22Rv1 (cell line): ENCODE results near the gene LRRC17.

ENCODE experiments used
- H3K27ac ChIP-seq: fragments of 450-650 bp; 2 replicates; pipeline ENCODE4 v1.5.1; 2017
- ZFX ChIP-seq: fragments of 450-650 bp; IDR thresholded peaks from 2 replicates; pipeline ENCODE4 v1.6.1; 2017; ENCODE audit warnings: antibody characterized with exemption, borderline replicate concordance
- TF ChIP-seq, protein P1 (sequence below): fragments of 450-650 bp; IDR thresholded peaks from 2 replicates; pipeline ENCODE4 v1.5.1; 2017; ENCODE audit warnings: mild to moderate bottlenecking

LRRC17 gene

DNA sequence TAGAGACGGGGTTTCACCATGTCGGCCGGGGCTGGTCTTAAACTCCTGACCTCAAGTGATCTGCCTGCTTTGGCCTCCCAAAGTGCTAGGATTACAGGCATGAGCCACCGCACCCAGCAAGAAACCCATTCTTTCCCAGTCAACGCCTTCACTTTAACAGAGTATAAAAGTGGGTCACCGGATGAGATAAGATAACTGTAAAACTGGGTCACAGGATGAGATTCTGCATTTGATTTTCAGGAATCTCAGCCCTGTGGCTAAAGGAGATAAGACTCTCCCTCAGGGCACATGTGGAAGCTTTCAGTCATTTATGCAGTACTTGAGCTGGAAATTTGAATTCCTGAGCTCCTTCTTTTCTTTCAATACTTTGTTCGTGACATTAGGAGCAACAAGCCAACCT lies 70.8 kb downstream of the LRRC17 start:
- TF ChIP-seq, protein P1, sequence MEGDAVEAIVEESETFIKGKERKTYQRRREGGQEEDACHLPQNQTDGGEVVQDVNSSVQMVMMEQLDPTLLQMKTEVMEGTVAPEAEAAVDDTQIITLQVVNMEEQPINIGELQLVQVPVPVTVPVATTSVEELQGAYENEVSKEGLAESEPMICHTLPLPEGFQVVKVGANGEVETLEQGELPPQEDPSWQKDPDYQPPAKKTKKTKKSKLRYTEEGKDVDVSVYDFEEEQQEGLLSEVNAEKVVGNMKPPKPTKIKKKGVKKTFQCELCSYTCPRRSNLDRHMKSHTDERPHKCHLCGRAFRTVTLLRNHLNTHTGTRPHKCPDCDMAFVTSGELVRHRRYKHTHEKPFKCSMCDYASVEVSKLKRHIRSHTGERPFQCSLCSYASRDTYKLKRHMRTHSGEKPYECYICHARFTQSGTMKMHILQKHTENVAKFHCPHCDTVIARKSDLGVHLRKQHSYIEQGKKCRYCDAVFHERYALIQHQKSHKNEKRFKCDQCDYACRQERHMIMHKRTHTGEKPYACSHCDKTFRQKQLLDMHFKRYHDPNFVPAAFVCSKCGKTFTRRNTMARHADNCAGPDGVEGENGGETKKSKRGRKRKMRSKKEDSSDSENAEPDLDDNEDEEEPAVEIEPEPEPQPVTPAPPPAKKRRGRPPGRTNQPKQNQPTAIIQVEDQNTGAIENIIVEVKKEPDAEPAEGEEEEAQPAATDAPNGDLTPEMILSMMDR: no peak
- no peak for TF ChIP-seq ZFX
- no peak overlapping the region for H3K27ac ChIP-seq

DNA sequence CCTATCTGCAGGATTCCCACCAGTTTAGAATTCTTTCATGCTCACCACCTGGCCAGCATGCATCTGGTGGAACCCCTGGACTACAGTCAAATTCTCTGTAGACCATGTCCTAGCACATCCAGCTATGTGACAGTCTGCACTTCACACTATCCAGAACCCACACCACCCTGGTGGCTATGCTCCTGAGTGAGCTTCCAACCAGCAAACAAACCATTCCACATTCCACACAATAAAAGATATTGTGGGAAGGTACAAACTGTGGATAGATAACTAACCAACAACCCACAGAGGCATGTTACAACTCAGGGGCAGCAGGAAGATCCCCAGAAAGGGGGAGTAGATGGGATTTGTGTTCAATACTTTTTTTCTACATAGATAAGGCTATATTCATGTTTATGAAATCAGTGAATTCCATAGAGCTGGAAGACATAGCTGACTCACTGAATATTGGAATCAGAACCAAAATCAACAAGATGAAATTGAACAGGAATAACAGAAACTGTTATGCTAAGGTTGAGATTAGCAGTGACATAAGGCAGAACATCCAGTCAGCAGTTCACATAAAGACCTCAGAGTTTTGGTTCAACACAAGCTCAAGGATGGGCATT lies 72.5 kb downstream of the LRRC17 start:
- TF ChIP-seq ZFX: no peak
- TF ChIP-seq, protein P1: no peak
- no peak overlapping the region for H3K27ac ChIP-seq

- TF ChIP-seq ZFX: no peak
- TF ChIP-seq, protein P1: no peak
- no peak overlapping the region for H3K27ac ChIP-seq
Observed at GRCh38 chr7:102988088-102988487, 75.3 kb downstream of the LRRC17 start.

GRCh38 chr7:102988631-102989560 lies 76.1 kb downstream of the LRRC17 start:
- peak overlapping the region; percentile 39 for H3K27ac ChIP-seq

DNA sequence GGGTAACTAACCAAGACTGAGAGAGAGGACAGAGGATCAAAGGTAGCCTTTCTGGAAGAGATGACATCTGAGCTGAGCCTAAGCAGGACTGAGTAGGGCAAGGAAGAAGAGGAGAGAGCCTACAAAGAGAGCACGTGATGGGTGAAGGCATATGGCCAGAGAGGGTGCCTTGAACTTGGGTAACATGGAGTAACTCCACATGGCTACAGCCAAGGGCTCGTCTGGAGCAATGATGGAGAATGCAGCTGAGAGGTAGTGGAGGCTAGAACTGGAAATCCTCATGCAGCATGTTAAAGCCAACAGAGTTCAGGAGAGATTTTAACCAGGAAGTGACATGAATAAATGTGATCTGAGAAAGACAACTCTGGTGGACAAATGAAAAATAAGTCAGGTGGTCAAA lies 77.8 kb downstream of the LRRC17 start:
- TF ChIP-seq ZFX: no peak
- TF ChIP-seq, protein P1: no peak
- no peak overlapping the region for H3K27ac ChIP-seq

More at GRCh38 chr7:102988631-102989560, 76.1 kb downstream of the LRRC17 start:
- TF ChIP-seq, protein P1: no peak
- TF ChIP-seq ZFX: no peak

- H3K27ac ChIP-seq: no peak overlapping the region
Observed at GRCh38 chr7:102991077-102991539, 78.3 kb downstream of the LRRC17 start.

More at GRCh38 chr7:102991077-102991539, 78.3 kb downstream of the LRRC17 start:
- TF ChIP-seq ZFX: no peak
- TF ChIP-seq, protein P1: no peak
